CD4-positive, alpha-beta T cell (primary cell): ENCODE results near the gene MTHFD2L. TPM values are rescaled to one million over a fixed set of nuclear protein-coding genes. Genes with fewer than 3 reads are reported as not detected.

Experiments
- ATAC-seq: fragments of 200-7000 bp; cut with Tn5 transposase; one replicate; pipeline ENCODE4 v1.10.0; 2022; ENCODE audit warnings: mild to moderate bottlenecking; ENCODE audit not compliant: poor library complexity
- CTCF ChIA-PET: fragments of 350-600 bp; sonication (Branson Sonifier 250); formaldehyde crosslinking; loops from one replicate; lab custom pipeline; 2021; ENCODE audit warnings: antibody characterized with exemption, inconsistent platforms; lab: Charles Lee
- POLR2A ChIA-PET: fragments of 350-600 bp; sonication (Branson Sonifier 250); formaldehyde crosslinking; loops from one replicate; lab custom pipeline; 2021; ENCODE audit warnings: antibody characterized with exemption, inconsistent platforms; lab: Charles Lee
- DNase-seq, 14 experiments: peaks; one replicate each; pipeline ENCODE4 v3.0.0-alpha.2; 2013 to 2020; ENCODE audit warnings: mixed read lengths in 2 of 14
- H3K27ac ChIP-seq, 2 donors: one replicate each; pipeline versions ENCODE4 v1.5.1 to v1.7.0; 2013; ENCODE audit warnings: low read length in 2 of 2, low read depth in 1 of 2, mild to moderate bottlenecking in 1 of 2
- H3K27me3 ChIP-seq, 2 experiments: 1 replicate in 1 of 2; 2 replicates in 1 of 2; pipeline versions ENCODE4 v1.6.1 to v1.7.0; 2013; ENCODE audit warnings: low read length in 2 of 2, control low read depth in 1 of 2, mild to moderate bottlenecking in 1 of 2, moderate library complexity in 1 of 2; ENCODE audit not compliant: insufficient read depth in 2 of 2, control insufficient read depth in 1 of 2
- H3K36me3 ChIP-seq: one replicate; pipeline ENCODE4 v1.6.1; 2013; ENCODE audit warnings: low read length, control low read depth; ENCODE audit not compliant: insufficient read depth
- H3K4me1 ChIP-seq: one replicate; pipeline ENCODE4 v1.6.1; 2013; ENCODE audit warnings: low read length, control low read depth; ENCODE audit not compliant: insufficient read depth
- H3K4me3 ChIP-seq: one replicate; pipeline ENCODE4 v1.5.1; 2013; ENCODE audit warnings: mild to moderate bottlenecking, low read length, moderate library complexity
- H3K9me3 ChIP-seq, 2 experiments: 1 replicate in 1 of 2; 2 replicates in 1 of 2; pipeline versions ENCODE4 v1.6.1 to v1.7.0; 2013; ENCODE audit warnings: low read length in 2 of 2, mild to moderate bottlenecking in 2 of 2, control low read depth in 1 of 2, moderate library complexity in 1 of 2; ENCODE audit not compliant: control insufficient read depth in 1 of 2, insufficient read depth in 1 of 2
- H3K27ac Mint-ChIP-seq: one replicate; pipeline ENCODE4 v1.8.0; 2020; ENCODE audit warnings: mixed read lengths
- H3K27me3 Mint-ChIP-seq: one replicate; pipeline ENCODE4 v1.8.0; 2021; ENCODE audit warnings: mixed read lengths
- H3K36me3 Mint-ChIP-seq: one replicate; pipeline ENCODE4 v1.8.0; 2021; ENCODE audit warnings: low read depth, mixed read lengths
- H3K4me1 Mint-ChIP-seq: one replicate; pipeline ENCODE4 v1.8.0; 2021; ENCODE audit warnings: low read depth, mixed read lengths
- H3K4me3 Mint-ChIP-seq: one replicate; pipeline ENCODE4 v1.8.0; 2020; ENCODE audit warnings: mild to moderate bottlenecking, mixed read lengths
- H3K9me3 Mint-ChIP-seq: one replicate; pipeline ENCODE4 v1.8.0; 2020; ENCODE audit warnings: mixed read lengths
- intact Hi-C, 2 experiments: fragments of 100-400 bp; cut with DNase I in 1 of 2; cut with micrococcal nuclease in 1 of 2; formaldehyde crosslinking; loops; one replicate each; pipeline versions ENCODE4 v1.15.1 to v1.9.0; 2023 to 2025; cut with DNase I, micrococcal nuclease
- total RNA-seq, 174 experiments: library from RNA in 2 of 174; stranded (reverse) in 2 of 174; gene quantifications; one replicate each; pipeline ENCODE4 v1.2.3 and lab custom pipeline; 2021 to 2026
- TF ChIP-seq, protein P1 (sequence below): fragments of 200-600 bp; IDR thresholded peaks from one replicate; pipeline ENCODE4 v1.8.0; 2022; ENCODE audit warnings: antibody characterized with exemption, mild to moderate bottlenecking

The MTHFD2L gene
- total RNA-seq, 2 experiments from 2014 or later, result 13.7 to 14.4 TPM

- ATAC-seq (peak; percentile 34), DNase-seq (peak in 4 of 14 experiments; percentile 6 to 69 (median 56))
- H3K9me3 Mint-ChIP-seq, result no peaks in the 10 kb centered on the region
- Histone ChIP-seq H3K27me3 (no peaks in the 10 kb centered on the region), H3K9me3 (no peaks in the 10 kb centered on the region), H3K4me1 (no peaks in the 10 kb centered on the region), H3K27ac (no peak overlapping the region), H3K4me3 (no peak overlapping the region), H3K36me3 (no peaks in the 10 kb centered on the region)
- no peaks in the 10 kb centered on the region for H3K36me3 Mint-ChIP-seq
- CTCF ChIA-PET, result interaction anchor here (0.6 to 0.9 kb wide), 7 partner anchors 9 to 482 kb away, joined by 3 to 4 read pairs (median 3); no protein-coding TSS in a partner anchor
- H3K4me1 Mint-ChIP-seq, result no peaks in the 10 kb centered on the region
- H3K27me3 Mint-ChIP-seq, result no peaks in the 10 kb centered on the region
- intact Hi-C loops, result loop anchor here in 1 of 2 experiments (1.0 to 5.0 kb wide), 2 partner anchors 122 to 483 kb away; no protein-coding TSS in a partner anchor
- no peak overlapping the region for H3K4me3 Mint-ChIP-seq
- POLR2A ChIA-PET, result no interaction called here
- H3K27ac Mint-ChIP-seq, result no peak overlapping the region
- TF ChIP-seq, protein P1, sequence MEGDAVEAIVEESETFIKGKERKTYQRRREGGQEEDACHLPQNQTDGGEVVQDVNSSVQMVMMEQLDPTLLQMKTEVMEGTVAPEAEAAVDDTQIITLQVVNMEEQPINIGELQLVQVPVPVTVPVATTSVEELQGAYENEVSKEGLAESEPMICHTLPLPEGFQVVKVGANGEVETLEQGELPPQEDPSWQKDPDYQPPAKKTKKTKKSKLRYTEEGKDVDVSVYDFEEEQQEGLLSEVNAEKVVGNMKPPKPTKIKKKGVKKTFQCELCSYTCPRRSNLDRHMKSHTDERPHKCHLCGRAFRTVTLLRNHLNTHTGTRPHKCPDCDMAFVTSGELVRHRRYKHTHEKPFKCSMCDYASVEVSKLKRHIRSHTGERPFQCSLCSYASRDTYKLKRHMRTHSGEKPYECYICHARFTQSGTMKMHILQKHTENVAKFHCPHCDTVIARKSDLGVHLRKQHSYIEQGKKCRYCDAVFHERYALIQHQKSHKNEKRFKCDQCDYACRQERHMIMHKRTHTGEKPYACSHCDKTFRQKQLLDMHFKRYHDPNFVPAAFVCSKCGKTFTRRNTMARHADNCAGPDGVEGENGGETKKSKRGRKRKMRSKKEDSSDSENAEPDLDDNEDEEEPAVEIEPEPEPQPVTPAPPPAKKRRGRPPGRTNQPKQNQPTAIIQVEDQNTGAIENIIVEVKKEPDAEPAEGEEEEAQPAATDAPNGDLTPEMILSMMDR, result peak; percentile 70
Measured at GRCh38 chr4:74189331-74190043, 31.6 kb downstream of the MTHFD2L start.

DNA sequence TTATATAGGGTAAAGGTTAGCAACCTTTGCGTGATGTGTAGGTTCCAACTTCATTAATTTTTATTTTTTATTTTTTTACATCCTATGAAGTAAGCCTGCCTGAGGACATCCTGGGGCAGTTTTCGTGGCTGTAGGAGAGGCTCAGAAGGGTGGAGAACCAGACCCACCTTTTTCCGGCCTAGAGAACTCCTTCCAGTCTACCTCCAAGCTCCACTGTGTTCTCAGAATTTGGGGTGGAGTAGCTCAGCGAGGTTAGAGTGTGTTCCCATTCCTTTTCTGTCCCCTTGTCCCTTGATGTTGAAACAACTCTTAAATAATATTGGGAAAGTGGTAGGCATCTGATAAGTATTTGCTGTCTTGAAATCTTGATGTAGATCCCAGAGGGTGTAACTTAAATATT is 32.4 kb downstream of the MTHFD2L start:
- TF ChIP-seq, protein P1, result no peak
- Histone ChIP-seq H3K9me3 (no peaks in the 10 kb centered on the region), H3K27ac (no peak overlapping the region), H3K27me3 (no peaks in the 10 kb centered on the region), H3K4me3 (no peak overlapping the region), H3K4me1 (no peaks in the 10 kb centered on the region), H3K36me3 (no peaks in the 10 kb centered on the region)
- no peaks in the 10 kb centered on the region for H3K4me1 Mint-ChIP-seq
- no peak overlapping the region for H3K4me3 Mint-ChIP-seq
- no peak for ATAC-seq
- no peaks in the 10 kb centered on the region for H3K36me3 Mint-ChIP-seq
- DNase-seq, result no peak
- no peak overlapping the region for H3K27ac Mint-ChIP-seq
- no peaks in the 10 kb centered on the region for H3K9me3 Mint-ChIP-seq
- ChIA-PET CTCF (no interaction called here), POLR2A (no interaction called here)
- no peaks in the 10 kb centered on the region for H3K27me3 Mint-ChIP-seq
- intact Hi-C loops, result no loop called here

DNA sequence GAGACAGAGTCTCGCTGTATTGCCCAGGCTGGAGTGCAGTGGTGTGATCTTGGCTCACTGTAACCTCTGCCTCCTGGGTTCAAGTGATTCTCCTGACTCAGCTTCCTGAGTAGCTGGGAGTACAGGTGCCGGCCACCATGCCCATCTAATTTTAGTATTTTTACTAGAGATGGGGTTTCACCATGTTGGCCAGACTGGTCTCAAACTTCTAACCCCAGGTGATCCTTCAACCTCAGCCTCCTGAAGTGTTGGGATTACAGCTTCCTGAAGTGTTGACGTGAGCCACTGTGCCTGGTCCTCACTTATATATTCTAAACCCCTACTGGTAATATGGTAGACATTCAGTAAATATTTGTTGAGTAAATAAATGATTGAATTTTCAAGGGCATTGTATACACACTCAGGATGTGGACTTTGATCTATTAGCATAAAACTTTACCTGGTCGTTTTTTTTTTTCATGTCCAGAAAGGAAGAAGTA is 33.0 kb downstream of the MTHFD2L start:
- intact Hi-C loops, result no loop called here
- POLR2A ChIA-PET, result no interaction called here
- no peaks in the 10 kb centered on the region for H3K36me3 Mint-ChIP-seq
- Histone ChIP-seq H3K9me3 (no peaks in the 10 kb centered on the region), H3K27ac (no peak overlapping the region), H3K4me3 (no peak overlapping the region), H3K4me1 (no peaks in the 10 kb centered on the region), H3K36me3 (no peaks in the 10 kb centered on the region), H3K27me3 (no peaks in the 10 kb centered on the region)
- CTCF ChIA-PET, result no interaction called here
- ATAC-seq (no peak), DNase-seq (no peak)
- H3K9me3 Mint-ChIP-seq, result no peaks in the 10 kb centered on the region
- H3K27me3 Mint-ChIP-seq, result no peaks in the 10 kb centered on the region
- no peak overlapping the region for H3K27ac Mint-ChIP-seq
- TF ChIP-seq, protein P1, result no peak
- no peaks in the 10 kb centered on the region for H3K4me1 Mint-ChIP-seq
- H3K4me3 Mint-ChIP-seq, result no peak overlapping the region
